HG02588 (cell line): ENCODE data around the gene CXCR4.
A peak's percentile ranks its signal among the peaks of the same experiment; 100 is the strongest.

Experiments used
- ATAC-seq: cut with Tn5 transposase; IDR thresholded peaks from one replicate; pipeline ENCODE4 v1.9.1; 2021; ENCODE audit warnings: mild to moderate bottlenecking, moderate library complexity; ENCODE audit not compliant: unreplicated experiment

CXCR4 gene

GRCh38 chr2:136131961-136132824, 14.2 kb upstream of the CXCR4 start:
- peak; percentile 66 for ATAC-seq

DNA sequence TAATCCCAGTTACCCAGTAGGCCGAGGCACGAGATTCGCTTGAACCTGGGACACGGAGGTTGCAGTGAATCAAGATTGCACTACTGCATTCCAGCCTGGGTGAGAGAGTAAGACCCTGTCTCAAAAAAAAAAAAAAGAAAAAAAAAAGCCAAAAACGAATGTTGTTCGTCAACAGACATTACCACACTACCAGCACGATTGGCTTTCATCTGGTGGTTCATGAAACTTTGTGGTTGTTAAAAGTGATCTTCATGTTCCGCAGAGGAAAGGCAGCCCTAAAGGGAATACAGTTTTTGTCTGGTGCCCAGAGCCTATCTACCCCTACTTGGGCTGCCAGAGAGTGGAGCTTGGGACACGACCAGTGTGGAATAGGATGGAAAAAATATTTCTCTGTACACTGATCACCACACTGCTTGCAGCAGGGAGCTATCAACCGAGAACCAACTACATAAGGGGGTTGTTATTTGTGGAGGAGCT, 13.6 kb upstream of the CXCR4 start:
- no peak for ATAC-seq

DNA sequence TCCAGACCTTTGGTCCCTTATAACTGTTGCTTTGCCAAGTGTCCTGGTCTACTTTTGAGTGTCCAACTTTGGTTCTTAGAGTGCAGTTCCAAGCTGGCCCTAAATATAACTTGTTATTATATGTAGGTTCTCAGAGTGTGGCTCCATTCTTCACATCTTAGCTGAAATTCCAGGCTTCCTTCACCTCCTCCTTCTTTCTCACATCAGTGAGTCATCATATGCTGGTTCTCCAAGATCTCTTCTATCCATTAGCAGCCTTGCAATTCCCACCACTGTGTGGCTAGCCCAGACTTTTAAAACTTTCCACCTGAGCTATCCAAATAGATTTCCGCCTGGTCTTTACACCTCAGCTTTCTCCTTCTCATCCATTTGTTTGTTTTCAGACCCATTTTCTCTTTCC, 12.6 kb upstream of the CXCR4 start:
- ATAC-seq = no peak

GRCh38 chr2:136130045-136130444, 12.1 kb upstream of the CXCR4 start:
- no peak for ATAC-seq

DNA sequence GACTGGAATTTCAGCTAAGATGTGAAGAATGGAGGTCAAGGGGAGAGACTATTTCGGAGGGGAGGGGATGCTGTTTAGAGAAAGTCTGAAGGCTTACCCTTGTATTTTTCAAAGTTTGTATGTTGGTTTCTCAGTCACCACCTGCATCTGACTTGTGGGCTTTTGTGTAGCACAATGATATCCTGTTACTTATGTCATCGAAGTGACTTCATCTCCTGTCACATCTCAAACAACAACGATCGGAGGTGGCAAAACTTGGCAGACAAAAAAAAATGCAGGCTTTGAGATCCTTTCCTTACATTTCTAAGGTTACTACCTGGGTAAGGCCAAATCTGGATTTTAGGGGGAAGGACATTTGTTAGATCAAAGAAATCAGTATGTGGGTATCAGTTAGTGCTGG, 11.7 kb upstream of the CXCR4 start:
- ATAC-seq = no peak

DNA sequence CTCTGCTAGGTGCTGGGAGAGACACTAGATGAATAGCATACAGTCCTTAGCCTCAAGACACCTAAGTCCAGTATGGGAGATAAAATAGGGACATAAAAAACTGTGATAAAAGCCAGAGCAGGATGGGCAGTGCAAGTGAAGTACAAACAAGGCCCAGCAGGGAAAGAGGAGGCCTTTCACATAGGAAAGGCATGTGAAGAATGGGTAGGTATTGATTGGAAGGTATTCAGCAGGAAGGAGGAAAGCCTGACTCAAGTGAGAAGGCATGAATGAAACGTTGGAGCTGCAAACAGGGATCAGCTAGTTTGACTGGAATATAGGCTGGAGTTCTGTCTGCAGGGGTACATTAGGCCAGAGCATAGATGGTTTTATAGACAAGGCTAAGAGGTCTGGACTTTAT, 11.0 kb upstream of the CXCR4 start:
- no peak for ATAC-seq

- ATAC-seq = no peak
Observed at GRCh38 chr2:136128366-136128765, 10.4 kb upstream of the CXCR4 start.

GRCh38 chr2:136127356-136127755, 9.4 kb upstream of the CXCR4 start:
- no peak for ATAC-seq

GRCh38 chr2:136126421-136126926, 8.5 kb upstream of the CXCR4 start:
- ATAC-seq = no peak

DNA sequence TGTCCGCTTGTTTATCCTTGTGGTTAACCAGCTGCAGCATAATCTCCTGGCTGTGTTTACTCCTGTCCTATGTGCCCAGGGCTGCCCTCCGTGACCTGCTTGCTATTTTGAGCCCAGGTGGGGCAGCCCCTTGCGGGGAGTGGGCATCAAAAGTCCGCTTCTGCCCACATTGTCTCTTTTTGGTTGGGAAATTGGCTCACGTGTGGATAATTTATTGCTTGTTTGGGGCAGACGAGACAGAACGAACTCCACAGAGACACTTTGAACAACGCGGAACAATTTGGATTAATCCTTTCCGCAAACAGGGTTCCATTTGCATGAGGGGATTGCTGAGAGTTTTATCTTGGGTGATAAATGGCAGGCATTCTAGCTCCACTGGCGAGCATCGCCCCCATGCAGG, 8.1 kb upstream of the CXCR4 start:
- no peak for ATAC-seq

DNA sequence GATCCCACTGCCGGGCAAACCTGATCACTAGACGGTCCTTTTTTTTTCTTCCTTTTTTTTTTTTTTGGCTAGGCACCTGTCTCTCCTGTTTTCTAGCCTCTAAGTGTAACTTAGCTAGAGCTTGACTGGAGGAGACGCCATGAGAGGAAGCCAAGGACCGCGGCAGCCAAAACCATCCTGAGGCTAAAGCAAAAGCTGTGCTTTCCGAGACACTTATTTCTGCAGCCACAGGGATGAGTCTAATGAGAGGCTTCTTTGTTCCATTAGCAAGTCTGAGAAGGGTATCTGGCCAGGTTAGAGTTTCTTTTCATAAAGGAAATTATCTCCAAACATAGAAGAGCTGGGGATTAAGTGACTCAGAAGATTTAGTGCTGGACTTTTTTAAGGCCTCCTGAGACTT, 7.3 kb upstream of the CXCR4 start:
- no peak for ATAC-seq

DNA sequence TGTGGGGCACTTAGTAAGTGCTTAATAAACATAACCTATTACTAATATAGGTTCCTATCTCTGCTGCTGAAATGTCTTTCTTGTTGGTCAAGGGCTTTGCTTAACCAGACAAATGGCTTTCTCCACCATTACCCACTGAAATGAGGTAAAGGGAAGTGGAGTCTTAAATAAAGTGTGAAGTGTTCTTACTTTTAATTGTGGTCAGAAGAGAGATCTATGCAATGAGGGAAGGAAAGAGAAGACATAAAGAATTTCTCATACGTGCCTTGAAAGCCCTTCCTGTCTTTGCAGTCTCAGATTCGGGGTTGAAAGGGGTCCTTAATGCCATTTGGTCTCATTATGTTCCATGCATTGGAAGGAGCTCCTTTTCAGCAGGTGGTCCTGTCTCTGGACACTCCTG, 6.9 kb upstream of the CXCR4 start:
- ATAC-seq = no peak

GRCh38 chr2:136122661-136123060, 4.7 kb upstream of the CXCR4 start:
- no peak for ATAC-seq

DNA sequence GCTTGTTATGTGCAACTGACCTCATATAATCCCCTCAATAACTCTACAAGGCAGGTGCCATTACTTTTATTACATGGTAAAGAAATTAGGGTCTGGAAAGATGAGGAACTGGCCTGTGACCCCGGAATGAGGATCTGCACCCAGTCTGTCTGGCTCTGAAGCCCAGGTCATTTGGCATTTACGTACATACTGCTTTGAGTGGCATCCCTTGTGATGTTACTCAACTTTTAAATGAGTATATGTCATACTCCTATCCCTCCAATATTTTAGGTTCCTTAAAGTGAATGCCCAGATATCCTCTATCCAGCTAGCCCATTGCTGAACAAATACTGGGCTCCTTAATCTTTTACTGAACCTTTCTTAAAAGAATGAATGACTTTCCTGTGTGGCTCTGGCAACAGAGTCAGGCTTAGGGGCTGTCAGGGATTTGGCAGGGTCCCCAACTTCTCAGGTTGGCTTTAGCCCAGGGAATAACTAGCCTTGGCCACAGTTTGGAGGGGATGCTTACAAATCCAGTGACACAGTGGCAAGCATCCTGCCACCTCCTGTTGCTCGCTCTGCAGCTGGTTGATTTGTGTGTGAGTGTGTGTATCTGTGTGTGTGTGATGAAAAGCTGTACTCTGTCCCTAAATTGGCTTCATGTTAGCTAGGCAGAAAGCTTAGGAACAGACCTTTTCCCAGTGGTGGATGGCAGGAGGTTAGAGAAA, 3.4 kb upstream of the CXCR4 start:
- ATAC-seq = no peak

GRCh38 chr2:136119717-136120675, 2.0 kb upstream of the CXCR4 start:
- ATAC-seq = no peak

DNA sequence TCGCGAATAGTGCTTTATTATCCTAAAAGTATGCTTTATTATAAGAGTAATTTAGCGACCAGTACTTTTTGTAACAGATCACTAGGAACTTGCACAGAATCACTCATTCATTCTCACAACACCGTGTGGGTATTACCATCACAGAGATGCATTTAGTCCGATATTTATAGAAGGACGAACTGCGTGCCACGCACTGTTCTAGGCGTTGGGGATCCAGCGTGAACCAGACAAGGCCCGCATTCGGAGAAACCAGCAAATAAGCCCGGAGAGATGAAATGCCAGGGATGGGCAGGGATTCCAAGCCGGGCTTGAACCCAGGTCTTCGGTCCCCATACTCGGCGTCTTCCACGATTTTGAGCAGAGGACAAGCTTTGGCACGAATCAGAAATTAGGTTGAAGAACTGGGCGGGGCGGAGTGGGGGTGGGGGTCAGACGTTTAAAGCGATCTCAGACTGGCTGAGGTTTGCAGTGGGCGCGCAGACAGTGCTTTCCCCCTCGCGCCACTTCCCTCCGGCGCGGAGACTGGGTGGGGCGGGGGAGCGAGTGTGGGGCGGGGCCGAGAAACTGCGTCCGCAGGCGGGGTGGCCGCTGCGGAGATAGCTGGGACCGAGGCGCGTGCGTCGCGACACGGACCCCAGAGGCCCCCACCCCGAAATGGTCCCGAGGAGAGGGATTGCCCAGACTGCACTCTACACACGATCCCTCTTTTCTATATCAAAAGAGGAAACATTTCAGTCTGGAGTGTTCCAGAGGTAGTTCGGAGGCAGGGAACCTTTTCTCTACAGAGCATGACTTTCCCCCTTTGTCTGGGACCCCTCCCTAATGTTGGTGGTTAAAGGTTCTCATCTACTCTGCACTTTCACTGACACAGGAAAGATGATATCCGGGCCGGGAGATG, 1.1 kb upstream of the CXCR4 start:
- peak; percentile 31 for ATAC-seq

DNA sequence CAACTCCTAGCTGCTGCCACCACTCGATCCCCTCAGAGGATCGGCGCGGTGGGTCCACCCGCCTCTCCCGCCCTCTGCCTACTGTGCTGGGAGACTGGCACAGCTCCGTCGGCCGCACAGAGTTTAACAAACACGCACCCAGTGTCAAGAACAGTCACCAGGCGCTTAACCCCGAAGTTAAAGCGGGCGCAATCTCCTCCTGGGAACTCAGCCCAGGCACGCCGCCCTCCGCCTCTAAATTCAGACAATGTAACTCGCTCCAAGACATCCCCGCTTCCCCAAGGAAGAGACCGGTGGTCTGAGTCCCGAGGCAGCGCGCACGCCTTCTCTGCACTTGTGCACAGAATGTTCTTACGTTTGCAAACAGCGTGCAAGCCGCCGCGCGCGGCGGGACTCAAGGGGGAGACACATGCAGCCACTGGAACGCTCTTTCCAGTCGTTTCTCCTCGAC, 533 bp downstream of the CXCR4 start:
- no peak for ATAC-seq

DNA sequence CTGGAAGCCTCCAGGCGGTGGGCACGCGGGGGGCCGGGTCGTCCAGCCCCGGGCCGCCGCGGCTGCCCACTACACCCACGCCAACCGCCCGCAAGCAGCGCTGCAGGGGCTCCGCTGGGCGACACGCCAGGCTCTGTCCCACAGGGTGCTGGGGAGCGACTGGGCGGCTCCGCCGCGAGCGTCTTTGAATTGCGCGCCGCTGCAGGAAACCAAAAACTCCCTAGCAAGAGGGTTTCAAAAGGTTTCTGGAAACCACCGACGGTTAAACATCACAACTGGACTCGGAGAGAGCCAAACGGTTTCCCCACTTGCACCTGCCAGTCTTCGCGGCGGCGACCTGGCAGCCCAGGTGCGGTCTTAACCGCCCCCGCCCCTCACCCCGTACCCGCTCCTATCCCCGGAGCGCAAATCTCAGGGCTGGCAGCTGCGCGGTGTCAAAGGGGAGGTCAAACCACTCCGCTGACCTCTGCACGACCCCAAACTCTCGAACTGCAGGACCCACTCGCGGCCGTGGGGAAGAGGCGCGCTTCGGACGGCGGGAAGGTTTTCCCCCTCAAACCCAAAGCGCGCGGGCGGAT, 1.0 kb downstream of the CXCR4 start:
- ATAC-seq = peak; percentile 47

DNA sequence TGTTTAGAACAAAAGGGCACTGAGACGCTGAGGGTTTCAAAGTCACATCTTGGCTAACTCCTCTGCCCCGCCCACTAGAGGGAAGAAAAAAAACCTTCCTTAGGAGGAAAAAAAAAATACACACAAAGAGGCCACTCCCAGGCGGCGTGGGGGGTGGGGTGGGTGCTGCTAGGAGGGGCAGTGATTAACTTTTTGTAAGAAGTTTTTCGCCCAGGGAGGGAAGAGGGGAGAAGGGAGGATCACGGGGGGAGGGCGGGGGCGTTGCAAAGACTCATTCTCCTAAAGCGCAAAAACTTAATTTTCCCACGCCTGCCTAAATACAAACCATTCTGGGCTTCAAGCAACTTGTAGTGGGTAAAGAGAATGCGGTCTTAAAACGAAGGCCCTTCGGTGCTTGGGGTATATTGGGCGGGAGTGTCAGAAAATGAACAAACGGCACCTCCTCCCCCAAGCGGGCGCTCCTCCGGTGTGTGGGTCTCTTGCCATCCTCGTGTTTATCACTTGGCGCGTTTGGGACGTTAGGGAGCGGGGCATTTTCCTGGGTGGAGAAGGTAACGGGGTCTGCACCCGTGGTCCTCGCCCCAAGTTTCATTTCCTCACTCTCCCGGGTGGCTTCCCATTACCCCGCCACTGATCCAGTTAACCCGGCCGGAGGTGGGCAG, 1.7 kb downstream of the CXCR4 start:
- ATAC-seq = peak; percentile 3
